GM13977 (cell line): ENCODE results near the gene NXPH3.

Experiments used
- DNase-seq: peaks from one replicate; pipeline ENCODE4 v3.0.0; 2012; ENCODE audit warnings: low spot score
- CTCF ChIP-seq: IDR thresholded peaks from 2 replicates; pipeline ENCODE4 v1.5.1; 2012; ENCODE audit warnings: mild to moderate bottlenecking, control low read depth; ENCODE audit not compliant: insufficient read depth; ENCODE audit errors: extremely low read depth, missing control alignments
- in situ Hi-C: fragments of 300-500 bp; cut with MboI; formaldehyde crosslinking; loops from one replicate; pipeline ENCODE4 v1.12.0; 2022; ENCODE audit warnings: low sequenced_read_pairs, low pct_unique_long_range_greater_than_20kb, mixed read lengths, inconsistent platforms; ENCODE audit not compliant: unreplicated experiment

NXPH3 gene

DNA sequence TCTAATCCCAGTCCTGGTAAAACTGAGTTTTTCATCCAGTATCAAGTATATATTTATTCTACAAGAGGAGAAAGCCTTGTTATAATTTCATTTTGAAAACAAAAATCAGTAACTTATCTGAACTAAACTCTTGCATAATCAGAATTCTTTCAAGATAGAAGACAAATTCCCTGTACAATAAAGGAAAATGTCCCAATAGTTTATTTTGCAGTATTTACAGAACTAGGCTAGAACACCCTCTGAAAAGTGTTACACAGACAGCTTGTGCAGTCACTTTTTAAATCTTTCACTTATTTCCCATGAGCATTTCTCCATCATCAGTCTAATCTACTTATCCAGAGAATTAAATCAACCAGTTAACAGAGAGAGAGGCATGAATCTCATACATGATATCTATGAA is 53.8 kb downstream of the NXPH3 start:
- no peak for DNase-seq
- TF ChIP-seq CTCF = no peak
- in situ Hi-C loops = no loop called here

GRCh38 chr17:49630113-49630900 is 54.6 kb downstream of the NXPH3 start:
- no peak for TF ChIP-seq CTCF
- in situ Hi-C loops = no loop called here
- DNase-seq = peak; percentile 13

GRCh38 chr17:49631496-49631895 is 55.8 kb downstream of the NXPH3 start:
- DNase-seq = no peak
- in situ Hi-C loops = no loop called here
- TF ChIP-seq CTCF = no peak
